HepG2 (cell line): Measurements from ENCODE around the gene TJAP1. TPM values are rescaled to one million over a fixed set of nuclear protein-coding genes. Genes with fewer than 3 reads are reported as not detected.

Experiments used
- ARHGAP35 ChIP-seq: sonication (generic); formaldehyde crosslinking; IDR thresholded peaks from 2 replicates; pipeline ENCODE4 v1.9.0; 2022; ENCODE audit warnings: mild to moderate bottlenecking, inconsistent platforms, moderate library complexity, missing genetic modification reagents, borderline replicate concordance
- ATF5 ChIP-seq: sonication (generic); formaldehyde crosslinking; IDR thresholded peaks from 2 replicates; pipeline ENCODE4 v1.4.0; 2020; ENCODE audit warnings: mild to moderate bottlenecking, low read depth, missing genetic modification reagents
- EEA1 ChIP-seq: sonication (generic); formaldehyde crosslinking; IDR thresholded peaks from 2 replicates; pipeline ENCODE4 v1.5.1; 2020; ENCODE audit warnings: mild to moderate bottlenecking, missing genetic modification reagents, borderline replicate concordance
- FOXA3 ChIP-seq: IDR thresholded peaks from 2 replicates; pipeline ENCODE4 v1.6.1; 2016; ENCODE audit warnings: missing genetic modification reagents, missing compliant biosample characterization
- HIVEP1 ChIP-seq: sonication (generic); formaldehyde crosslinking; IDR thresholded peaks from 2 replicates; pipeline ENCODE4 v1.4.0; 2020; ENCODE audit warnings: mild to moderate bottlenecking, missing genetic modification reagents
- HOXA7 ChIP-seq: sonication (generic); formaldehyde crosslinking; IDR thresholded peaks from 2 replicates; pipeline ENCODE4 v1.8.1; 2022; ENCODE audit warnings: mild to moderate bottlenecking, missing genetic modification reagents, moderate library complexity
- KDM2A ChIP-seq: sonication (generic); formaldehyde crosslinking; IDR thresholded peaks from 2 replicates; pipeline ENCODE4 v1.4.0; 2020; ENCODE audit warnings: low read depth, missing genetic modification reagents, borderline replicate concordance
- SMAD3 ChIP-seq: sonication (generic); formaldehyde crosslinking; IDR thresholded peaks from 2 replicates; pipeline ENCODE4 v1.4.0; 2020; ENCODE audit warnings: missing genetic modification reagents
- SRY ChIP-seq: sonication (generic); formaldehyde crosslinking; IDR thresholded peaks from 2 replicates; pipeline ENCODE4 v1.8.0; 2022; ENCODE audit warnings: mild to moderate bottlenecking, missing genetic modification reagents
- ZFP90 ChIP-seq: sonication (generic); formaldehyde crosslinking; IDR thresholded peaks from 2 replicates; pipeline ENCODE4 v1.8.0; 2022; ENCODE audit warnings: missing genetic modification reagents, mild to moderate bottlenecking, inconsistent platforms, borderline replicate concordance
- ZNF101 ChIP-seq: sonication (generic); formaldehyde crosslinking; IDR thresholded peaks from 2 replicates; pipeline ENCODE4 v1.4.0; 2020; ENCODE audit warnings: mild to moderate bottlenecking, low read depth, missing genetic modification reagents, borderline replicate concordance
- ZNF160 ChIP-seq: sonication (generic); formaldehyde crosslinking; IDR thresholded peaks from 2 replicates; pipeline ENCODE4 v1.8.0; 2022; ENCODE audit warnings: mild to moderate bottlenecking, inconsistent platforms, missing genetic modification reagents
- ZNF510 ChIP-seq: sonication (generic); formaldehyde crosslinking; IDR thresholded peaks from 2 replicates; pipeline ENCODE4 v1.4.0; 2020; ENCODE audit warnings: low read depth, mild to moderate bottlenecking, missing genetic modification reagents
- ZNF615 ChIP-seq: sonication (generic); formaldehyde crosslinking; IDR thresholded peaks from 2 replicates; pipeline ENCODE4 v1.5.0; 2020; ENCODE audit warnings: mild to moderate bottlenecking, missing genetic modification reagents, borderline replicate concordance
- ZNF7 ChIP-seq: IDR thresholded peaks from 2 replicates; pipeline ENCODE4 v1.6.1; 2016; ENCODE audit warnings: missing biosample characterization, missing genetic modification reagents
- polyA plus RNA-seq, 8 experiments: library from polyadenylated mRNA; depleted of rRNA in 3 of 8; stranded (reverse) in 7 of 8; unstranded in 1 of 8; fragments of >200 nt; fragmentation: Illumina TruSeq in 4 of 8; extraction: Trizol in 4 of 8; gene quantifications; 2 replicates each; pipeline versions ENCODE4 v1.2.1 to v1.2.3, GENCODE V29; 2011 to 2016; ENCODE audit warnings: low read depth in 4 of 8, missing spikeins in 1 of 8, mixed read lengths in 1 of 8; ENCODE audit not compliant: insufficient read depth in 1 of 8
- total RNA-seq, 5 experiments: library from RNA; depleted of rRNA; stranded (reverse); fragments of >200 nt; fragmentation: Illumina TruSeq; extraction: Trizol; gene quantifications; 2 replicates each; pipeline ENCODE4 v1.2.3, GENCODE V29; 2016; ENCODE audit warnings: low read depth in 1 of 5
- TF ChIP-seq, protein P1 (sequence below): sonication (generic); formaldehyde crosslinking; IDR thresholded peaks from 2 replicates; pipeline ENCODE4 v1.4.0; 2020; ENCODE audit warnings: missing genetic modification reagents
- TF ChIP-seq, protein P2 (sequence below): sonication (generic); formaldehyde crosslinking; IDR thresholded peaks from 2 replicates; pipeline ENCODE4 v1.8.0; 2022; ENCODE audit warnings: missing genetic modification reagents, mild to moderate bottlenecking, moderate library complexity, borderline replicate concordance
- TF ChIP-seq, protein P3 (sequence below): sonication (generic); formaldehyde crosslinking; IDR thresholded peaks from 2 replicates; pipeline ENCODE4 v1.4.0; 2020; ENCODE audit warnings: missing genetic modification reagents

Gene TJAP1
- total and polyA plus RNA-seq, 2 of the 13 experiments (the other 11 are each of a cell fraction or from before 2014, with no cell fraction given) = 15.7 to 41.6 TPM

GRCh38 chr6:43454696-43455530, 22.5 kb upstream of the TJAP1 start (continued):
- TF ChIP-seq ZFP90 (CRISPR knock-in tag) (no peak), ZNF510 (no peak), EEA1 (peak; percentile 35; the same call in 1 of the 2 replicates), ZNF7 (CRISPR knock-in tag) (no peak), ATF5 (CRISPR knock-in tag) (no peak), ZNF101 (CRISPR knock-in tag) (no peak), ZNF160 (peak; percentile 35; the same call in 1 of the 2 replicates), HOXA7 (no peak), HIVEP1 (CRISPR knock-in tag) (peak; percentile 68; the same call in 1 of the 2 replicates), KDM2A (CRISPR knock-in tag) (peak; percentile 97), ARHGAP35 (CRISPR knock-in tag) (peak; percentile 57; the same call in 1 of the 2 replicates), SMAD3 (no peak), ZNF615 (CRISPR knock-in tag) (no peak), FOXA3 (CRISPR knock-in tag) (no peak), SRY (CRISPR knock-in tag) (no peak)
- TF ChIP-seq, protein P1, sequence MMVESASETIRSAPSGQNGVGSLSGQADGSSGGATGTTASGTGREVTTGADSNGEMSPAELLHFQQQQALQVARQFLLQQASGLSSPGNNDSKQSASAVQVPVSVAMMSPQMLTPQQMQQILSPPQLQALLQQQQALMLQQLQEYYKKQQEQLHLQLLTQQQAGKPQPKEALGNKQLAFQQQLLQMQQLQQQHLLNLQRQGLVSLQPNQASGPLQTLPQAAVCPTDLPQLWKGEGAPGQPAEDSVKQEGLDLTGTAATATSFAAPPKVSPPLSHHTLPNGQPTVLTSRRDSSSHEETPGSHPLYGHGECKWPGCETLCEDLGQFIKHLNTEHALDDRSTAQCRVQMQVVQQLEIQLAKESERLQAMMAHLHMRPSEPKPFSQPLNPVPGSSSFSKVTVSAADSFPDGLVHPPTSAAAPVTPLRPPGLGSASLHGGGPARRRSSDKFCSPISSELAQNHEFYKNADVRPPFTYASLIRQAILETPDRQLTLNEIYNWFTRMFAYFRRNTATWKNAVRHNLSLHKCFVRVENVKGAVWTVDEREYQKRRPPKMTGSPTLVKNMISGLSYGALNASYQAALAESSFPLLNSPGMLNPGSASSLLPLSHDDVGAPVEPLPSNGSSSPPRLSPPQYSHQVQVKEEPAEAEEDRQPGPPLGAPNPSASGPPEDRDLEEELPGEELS = no peak; the same call in 1 of the 2 replicates
- TF ChIP-seq, protein P2, sequence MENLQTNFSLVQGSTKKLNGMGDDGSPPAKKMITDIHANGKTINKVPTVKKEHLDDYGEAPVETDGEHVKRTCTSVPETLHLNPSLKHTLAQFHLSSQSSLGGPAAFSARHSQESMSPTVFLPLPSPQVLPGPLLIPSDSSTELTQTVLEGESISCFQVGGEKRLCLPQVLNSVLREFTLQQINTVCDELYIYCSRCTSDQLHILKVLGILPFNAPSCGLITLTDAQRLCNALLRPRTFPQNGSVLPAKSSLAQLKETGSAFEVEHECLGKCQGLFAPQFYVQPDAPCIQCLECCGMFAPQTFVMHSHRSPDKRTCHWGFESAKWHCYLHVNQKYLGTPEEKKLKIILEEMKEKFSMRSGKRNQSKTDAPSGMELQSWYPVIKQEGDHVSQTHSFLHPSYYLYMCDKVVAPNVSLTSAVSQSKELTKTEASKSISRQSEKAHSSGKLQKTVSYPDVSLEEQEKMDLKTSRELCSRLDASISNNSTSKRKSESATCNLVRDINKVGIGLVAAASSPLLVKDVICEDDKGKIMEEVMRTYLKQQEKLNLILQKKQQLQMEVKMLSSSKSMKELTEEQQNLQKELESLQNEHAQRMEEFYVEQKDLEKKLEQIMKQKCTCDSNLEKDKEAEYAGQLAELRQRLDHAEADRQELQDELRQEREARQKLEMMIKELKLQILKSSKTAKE = peak; percentile 28; the same call in 1 of the 2 replicates
- TF ChIP-seq, protein P3, sequence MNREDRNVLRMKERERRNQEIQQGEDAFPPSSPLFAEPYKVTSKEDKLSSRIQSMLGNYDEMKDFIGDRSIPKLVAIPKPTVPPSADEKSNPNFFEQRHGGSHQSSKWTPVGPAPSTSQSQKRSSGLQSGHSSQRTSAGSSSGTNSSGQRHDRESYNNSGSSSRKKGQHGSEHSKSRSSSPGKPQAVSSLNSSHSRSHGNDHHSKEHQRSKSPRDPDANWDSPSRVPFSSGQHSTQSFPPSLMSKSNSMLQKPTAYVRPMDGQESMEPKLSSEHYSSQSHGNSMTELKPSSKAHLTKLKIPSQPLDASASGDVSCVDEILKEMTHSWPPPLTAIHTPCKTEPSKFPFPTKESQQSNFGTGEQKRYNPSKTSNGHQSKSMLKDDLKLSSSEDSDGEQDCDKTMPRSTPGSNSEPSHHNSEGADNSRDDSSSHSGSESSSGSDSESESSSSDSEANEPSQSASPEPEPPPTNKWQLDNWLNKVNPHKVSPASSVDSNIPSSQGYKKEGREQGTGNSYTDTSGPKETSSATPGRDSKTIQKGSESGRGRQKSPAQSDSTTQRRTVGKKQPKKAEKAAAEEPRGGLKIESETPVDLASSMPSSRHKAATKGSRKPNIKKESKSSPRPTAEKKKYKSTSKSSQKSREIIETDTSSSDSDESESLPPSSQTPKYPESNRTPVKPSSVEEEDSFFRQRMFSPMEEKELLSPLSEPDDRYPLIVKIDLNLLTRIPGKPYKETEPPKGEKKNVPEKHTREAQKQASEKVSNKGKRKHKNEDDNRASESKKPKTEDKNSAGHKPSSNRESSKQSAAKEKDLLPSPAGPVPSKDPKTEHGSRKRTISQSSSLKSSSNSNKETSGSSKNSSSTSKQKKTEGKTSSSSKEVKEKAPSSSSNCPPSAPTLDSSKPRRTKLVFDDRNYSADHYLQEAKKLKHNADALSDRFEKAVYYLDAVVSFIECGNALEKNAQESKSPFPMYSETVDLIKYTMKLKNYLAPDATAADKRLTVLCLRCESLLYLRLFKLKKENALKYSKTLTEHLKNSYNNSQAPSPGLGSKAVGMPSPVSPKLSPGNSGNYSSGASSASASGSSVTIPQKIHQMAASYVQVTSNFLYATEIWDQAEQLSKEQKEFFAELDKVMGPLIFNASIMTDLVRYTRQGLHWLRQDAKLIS = no peak
